Stimulated activated naive CD4-positive, alpha-beta T cell treated with Interleukin-2 at 50 U/mL for 16 hours (primary cell): ENCODE data around the gene TBCEL.

Experiments used
- DNase-seq: peaks from one replicate; lab custom pipeline; 2025; lab: John Stamatoyannopoulos, UW

TBCEL gene

GRCh38 chr11:121138259-121138658 is 114.4 kb downstream of the TBCEL start:
- no peak for DNase-seq

- DNase-seq = no peak
These were observed 116.5 kb downstream of the TBCEL start for GRCh38 chr11:121140369-121140768.
